ENCODE data around the gene LAMA3. TPM values are rescaled to one million over a fixed set of nuclear protein-coding genes. Genes with fewer than 3 reads are reported as not detected.
A peak's percentile ranks its signal among the peaks of the same experiment; 100 is the strongest.

The LAMA3 gene, protein sequence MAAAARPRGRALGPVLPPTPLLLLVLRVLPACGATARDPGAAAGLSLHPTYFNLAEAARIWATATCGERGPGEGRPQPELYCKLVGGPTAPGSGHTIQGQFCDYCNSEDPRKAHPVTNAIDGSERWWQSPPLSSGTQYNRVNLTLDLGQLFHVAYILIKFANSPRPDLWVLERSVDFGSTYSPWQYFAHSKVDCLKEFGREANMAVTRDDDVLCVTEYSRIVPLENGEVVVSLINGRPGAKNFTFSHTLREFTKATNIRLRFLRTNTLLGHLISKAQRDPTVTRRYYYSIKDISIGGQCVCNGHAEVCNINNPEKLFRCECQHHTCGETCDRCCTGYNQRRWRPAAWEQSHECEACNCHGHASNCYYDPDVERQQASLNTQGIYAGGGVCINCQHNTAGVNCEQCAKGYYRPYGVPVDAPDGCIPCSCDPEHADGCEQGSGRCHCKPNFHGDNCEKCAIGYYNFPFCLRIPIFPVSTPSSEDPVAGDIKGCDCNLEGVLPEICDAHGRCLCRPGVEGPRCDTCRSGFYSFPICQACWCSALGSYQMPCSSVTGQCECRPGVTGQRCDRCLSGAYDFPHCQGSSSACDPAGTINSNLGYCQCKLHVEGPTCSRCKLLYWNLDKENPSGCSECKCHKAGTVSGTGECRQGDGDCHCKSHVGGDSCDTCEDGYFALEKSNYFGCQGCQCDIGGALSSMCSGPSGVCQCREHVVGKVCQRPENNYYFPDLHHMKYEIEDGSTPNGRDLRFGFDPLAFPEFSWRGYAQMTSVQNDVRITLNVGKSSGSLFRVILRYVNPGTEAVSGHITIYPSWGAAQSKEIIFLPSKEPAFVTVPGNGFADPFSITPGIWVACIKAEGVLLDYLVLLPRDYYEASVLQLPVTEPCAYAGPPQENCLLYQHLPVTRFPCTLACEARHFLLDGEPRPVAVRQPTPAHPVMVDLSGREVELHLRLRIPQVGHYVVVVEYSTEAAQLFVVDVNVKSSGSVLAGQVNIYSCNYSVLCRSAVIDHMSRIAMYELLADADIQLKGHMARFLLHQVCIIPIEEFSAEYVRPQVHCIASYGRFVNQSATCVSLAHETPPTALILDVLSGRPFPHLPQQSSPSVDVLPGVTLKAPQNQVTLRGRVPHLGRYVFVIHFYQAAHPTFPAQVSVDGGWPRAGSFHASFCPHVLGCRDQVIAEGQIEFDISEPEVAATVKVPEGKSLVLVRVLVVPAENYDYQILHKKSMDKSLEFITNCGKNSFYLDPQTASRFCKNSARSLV (N-terminal part only)
- 1 to 10 TPM; 1.8 to 2.2 (median 2.1) TPM for polyA plus RNA-seq (ENCODE audit: insufficient read length in 4 of 4)

DNA sequence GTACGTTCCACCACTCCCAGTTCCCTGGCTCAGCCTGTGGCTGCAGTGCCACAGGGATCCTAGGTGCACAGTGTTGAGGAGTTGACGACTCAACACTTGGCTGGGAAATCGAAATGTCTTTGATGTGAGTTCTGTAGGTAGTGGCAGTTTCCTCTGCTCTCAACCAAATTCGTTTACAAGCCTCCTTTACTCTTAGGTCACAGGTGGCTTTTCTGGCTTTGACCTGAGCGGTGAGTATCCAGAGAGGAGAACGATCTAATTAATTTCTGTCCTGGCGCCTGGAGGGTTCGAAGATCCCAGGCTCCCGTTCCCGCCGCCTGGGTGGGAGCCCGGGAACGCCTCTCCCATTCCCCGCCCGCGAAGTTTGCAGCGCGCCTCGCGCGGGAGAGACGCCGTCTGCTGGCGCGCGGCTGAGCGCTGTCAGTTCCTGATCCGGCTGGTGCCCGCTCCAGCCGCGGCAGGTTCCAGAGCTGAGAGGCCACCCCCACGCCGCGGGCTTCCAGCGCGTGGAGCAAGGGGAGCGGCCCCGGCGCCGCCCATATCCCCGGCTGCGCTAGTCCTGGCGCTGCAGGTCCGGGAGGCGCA, at the start of gene LAMA3:
LAMA3 (plus strand) TSS at position 423 of the 585 bp plus-strand sequence. CDS start 231 bp downstream, outside the sequence.
- DNase-seq (ENCODE audit: low read depth in 4 of 4, low spot score in 3 of 4): peak in 2 of 4 donors; percentile 22 to 33

DNA sequence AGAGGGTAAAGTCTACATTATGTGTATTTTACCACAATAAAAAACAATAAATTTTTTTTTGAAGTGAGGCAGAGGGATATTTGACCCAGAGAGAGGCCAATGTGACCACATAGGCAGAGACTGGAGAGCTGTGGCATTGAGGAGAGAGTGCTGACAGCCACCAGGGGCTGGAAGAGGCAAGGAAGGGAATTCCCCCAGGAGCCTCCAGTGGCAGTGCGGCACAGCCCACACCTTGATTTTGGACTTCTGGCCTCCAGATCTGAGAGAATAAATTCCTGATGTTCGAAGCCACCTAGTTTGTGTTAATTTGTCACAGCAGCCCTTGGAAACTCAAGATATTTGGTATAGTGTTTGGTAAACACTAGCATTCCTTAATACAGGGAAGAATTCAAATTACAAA, 49.2 kb upstream of the LAMA3 start:
- DNase-seq (ENCODE audit: low read depth in 4 of 4, low spot score in 3 of 4): no peak

DNA sequence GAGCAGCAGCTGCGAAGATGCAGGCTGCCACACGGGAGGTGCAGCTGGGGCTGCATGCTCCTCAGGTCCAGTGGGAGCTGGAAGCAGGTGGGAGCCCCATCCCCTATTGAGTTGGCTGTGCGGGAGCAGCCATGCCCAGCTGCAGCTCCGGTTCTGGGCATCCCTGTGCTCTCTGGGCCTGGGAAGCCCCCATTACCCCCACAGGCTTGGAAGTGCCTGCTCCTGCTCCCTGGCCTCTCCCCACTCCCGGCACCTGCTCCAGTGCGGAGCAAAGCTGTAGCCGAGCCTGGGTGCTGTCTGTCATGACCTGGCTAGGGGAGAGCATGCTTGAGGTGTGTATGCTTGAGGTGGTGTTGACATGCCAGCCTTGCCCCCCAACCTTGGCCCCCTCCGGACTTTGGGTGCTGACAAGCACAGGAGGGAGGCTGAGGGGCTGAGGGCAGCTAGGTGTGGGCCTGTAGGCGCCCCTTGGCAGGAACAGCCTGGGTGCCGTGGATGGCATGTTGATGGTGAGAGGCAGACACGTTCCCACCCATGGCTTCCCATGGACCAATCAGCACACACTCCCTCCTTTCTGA, 48.0 kb upstream of the LAMA3 start:
- no peak for DNase-seq (ENCODE audit: low read depth in 4 of 4, low spot score in 3 of 4)

DNA sequence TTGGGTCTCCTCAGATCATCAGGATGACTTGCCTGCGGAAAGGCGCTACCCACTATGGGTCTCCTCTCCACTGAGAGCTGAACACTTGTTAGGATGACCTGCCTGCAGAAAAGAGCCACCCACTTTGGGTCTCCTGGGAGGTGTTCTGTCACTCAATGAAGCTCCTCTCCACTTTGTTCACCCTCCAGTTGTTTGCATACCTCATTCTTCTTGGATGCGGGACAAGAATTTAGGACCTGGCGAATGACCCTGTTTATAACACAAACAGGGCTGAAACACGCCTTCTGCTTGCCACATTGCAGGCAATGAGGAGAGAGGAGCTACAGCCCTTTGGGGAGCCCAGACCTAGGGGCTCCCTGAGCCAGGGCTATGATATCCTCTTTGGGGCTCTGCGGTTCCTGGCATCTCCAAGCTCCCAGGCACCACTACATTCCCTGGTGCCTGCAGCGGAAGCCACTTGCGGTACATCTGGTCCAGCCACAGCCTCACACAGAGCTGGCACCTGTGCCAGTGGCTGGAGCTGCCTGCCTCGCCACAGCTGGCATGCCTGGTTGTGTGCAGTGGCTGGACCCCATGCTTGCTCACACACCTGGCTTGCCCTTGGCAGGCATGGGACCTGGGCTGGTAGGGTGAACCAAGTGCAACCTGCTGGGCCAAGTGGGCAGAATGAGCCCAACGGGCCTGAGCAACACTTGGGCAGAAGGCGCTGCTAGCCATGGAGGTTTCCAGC, 47.2 kb upstream of the LAMA3 start:
- DNase-seq (ENCODE audit: low read depth in 4 of 4, low spot score in 3 of 4): no peak

DNA sequence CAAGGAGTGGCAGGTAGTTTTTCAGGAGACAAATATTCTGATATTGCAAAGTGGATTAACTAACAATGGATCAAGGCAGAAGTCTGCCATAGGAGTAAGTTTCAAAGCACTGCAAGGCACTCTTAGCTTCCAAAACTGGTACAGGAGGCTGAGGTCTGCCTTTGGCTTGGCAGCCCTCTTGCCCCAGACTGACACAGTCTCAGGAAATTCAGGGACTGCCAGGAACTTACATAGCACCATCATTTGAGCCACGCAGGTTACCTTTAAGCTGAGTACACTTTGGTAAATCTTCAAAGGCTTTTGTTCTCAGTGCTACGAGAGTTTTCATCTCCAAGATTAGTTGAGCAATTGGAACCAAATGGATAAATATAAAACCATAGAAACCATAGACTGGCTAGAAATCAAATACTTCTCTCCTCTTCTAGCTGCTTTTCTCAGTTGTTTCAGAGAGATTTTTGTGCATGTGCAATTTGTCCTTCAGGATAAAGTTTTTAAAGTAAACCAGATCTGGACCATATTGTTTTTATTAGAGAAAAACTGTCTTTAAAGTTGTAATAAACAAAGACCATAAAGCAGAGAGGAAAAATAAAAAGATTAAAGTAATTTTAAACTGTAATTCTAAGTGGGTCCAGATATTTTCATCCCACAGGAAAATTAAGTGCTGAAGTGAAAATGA, 45.3 kb upstream of the LAMA3 start:
- no peak for DNase-seq (ENCODE audit: low read depth in 4 of 4, low spot score in 3 of 4)

DNA sequence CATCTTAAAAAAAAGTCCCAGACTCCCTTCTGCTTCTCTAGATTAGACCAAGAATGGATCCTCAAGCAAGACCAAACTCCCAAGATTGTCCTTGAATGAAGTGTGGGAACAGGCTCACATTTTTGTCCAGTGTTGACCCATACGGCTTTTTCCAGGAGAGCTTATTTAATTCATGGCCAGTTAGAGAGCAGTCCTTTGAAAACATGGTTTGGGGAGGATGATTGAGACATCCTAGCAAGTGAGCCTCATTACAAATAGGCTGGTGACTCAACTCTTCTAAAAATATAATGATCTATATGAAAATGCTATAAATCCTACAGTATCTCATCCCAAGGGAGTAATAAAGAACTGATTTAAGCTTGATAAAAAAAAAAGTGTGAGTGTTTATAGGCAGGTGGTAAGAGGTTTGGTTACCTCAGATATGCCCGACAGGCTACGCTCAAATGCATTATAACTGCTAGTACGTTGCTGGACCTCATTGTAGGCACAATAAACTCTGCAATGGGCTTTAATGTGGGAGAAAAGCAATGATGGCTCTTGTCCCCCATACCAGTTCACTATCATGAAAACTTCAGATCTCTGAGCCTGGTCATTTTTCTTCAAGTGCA, 43.6 kb upstream of the LAMA3 start:
- no peak for DNase-seq (ENCODE audit: low read depth in 4 of 4, low spot score in 3 of 4)

DNA sequence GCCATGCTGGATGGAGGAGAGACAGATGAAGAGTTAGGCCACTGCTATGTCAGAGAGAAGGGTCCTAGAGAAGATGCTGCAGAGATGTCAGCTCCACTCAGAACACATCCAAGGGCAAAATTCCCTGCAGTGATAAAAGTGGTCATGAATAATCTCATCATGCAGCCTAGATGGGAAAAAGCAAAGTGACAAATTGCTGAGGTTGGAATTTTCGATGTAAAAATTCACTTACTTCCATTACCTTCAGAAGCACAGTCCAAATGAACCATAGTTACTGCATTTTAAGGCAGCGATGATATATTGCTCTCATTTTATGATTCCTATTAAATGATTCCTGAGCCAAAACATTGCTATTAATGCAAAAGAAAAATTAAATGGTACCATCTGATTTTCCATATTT, 43.0 kb upstream of the LAMA3 start:
- DNase-seq (ENCODE audit: low read depth in 4 of 4, low spot score in 3 of 4): no peak

DNA sequence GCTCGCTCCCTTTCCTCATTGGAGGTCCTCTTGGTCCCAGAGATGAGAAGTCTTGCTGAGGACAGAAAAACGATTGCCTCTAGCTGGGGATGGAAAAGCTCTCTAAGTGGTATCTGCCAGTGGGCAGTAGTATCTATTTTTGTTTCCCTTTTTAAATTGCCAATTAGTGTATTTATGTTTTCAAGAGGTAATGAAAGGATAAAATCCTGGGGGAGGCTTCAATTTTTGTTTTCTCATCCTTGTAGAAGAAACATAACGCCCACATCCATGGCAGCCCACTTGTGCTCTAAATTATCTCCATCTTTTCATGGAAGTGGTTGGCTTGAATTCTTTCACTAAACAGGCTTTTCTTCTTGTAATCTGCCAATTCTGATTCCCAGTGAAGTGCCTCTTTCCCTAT, 40.8 kb upstream of the LAMA3 start:
- DNase-seq (ENCODE audit: low read depth in 4 of 4, low spot score in 3 of 4): no peak

DNA sequence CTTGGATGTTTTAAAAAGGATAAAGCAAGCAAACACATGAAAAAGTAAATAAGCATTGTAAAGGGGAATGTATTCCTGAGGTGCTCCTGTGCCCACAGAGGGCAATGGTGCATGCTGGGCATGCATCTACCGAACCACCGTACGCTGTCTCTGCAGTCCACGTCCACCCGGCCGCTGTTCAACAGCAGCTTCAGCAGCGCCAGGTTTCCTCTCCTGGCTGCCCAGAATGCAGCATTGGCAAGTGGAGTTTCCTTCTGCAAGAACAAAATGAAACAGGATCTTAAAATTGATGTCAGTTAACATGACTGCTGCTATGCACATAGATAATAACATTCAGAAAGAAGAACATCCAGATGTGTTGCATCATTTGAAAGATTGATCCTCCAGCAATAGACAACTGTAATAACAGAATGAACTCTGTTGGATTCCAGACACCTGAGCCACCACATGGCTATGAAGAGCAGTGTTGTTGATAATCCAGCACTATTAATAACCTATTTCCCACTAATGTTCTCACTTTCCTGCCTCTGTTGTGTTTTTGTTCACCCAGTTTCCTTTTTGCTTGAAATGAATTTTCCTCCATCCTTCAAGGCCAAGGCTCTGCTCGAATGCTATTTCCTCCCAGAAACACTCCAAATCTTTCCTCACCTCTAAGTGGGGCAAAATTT, 40.2 kb upstream of the LAMA3 start:
- DNase-seq (ENCODE audit: low read depth in 4 of 4, low spot score in 3 of 4): no peak

DNA sequence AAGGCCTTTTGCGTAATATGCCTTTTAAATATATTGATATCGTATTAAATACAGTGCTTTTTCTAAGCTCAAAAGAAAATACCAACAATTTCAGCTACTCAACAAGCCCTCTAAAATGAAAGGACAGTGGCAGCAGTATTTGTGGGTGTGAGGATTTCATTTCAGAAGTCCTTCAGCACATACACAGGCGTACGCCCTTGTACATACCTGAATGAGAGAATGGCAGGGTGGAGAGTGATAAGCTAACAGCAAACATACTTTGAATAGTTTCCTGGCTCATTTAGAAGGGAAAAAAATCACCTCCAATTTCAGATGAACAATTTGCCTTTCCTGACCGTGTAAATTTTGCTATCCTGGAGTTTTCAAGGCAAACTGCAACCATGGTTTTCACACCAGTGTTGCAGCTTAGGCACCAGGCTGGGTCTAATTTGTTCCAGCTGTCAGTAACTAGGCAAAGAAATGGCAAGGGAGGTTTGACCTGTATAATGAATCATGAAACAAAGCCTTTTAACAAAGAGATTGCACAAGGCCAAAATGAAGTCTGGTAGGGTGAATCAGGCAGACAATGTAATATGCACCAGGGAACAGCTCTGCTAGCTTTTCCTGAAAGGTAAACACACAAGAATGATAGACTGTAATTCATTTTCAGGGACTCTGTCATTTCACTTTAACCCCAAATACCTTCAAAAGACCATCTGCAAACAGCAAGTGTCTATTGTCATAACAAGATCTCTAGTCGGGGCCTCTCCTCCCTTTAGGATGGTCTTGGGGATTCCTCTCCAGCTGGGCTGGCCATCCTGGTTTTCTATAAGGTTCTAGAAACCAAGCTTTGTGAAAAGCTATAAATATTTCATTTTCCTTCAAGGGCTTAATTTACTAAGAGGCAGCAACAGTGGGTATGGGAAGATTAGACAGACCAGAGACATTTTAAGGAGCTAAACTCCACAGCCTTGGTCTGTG, 38.0 kb upstream of the LAMA3 start:
- no peak for DNase-seq (ENCODE audit: low read depth in 4 of 4, low spot score in 3 of 4)

DNA sequence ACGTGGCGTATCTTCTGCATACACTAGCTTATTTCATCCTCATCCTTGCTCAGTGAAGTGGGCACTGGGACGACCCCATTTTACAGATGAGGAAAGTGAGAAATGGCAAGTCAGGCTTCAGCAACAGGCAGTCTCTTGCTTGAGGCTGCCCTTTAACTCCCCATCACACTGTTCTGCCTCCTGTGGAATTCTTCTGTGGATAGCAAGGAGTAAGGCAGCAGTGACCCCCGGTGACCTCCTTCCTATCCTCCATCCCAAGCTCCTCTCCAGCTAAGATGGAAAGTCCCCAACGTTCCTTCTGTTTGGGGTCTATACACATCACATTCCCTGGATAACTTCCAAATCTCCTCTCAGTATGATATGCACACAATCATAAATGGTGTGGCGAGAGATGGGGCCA, 37.0 kb upstream of the LAMA3 start:
- no peak for DNase-seq (ENCODE audit: low read depth in 4 of 4, low spot score in 3 of 4)

DNA sequence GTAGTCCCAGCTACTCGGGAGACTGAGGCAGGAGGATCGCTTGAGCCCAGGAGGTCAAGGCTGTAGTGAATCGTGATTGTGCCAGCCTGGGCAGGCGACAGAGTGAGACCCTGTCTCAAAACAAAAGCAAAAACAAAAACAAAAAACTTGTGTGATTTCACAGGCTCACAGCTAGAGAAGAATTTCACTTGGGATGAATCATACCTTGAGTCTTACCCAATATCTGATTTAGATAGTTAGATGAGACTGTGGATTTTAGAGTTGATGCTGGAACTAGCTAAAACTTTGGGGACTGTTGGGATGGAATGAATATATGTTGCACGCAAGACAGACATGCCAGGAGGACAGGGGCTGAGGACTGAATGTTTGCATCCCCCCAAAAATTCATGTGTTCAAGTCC, 31.0 kb upstream of the LAMA3 start:
- DNase-seq (ENCODE audit: low read depth in 4 of 4, low spot score in 3 of 4): no peak

DNA sequence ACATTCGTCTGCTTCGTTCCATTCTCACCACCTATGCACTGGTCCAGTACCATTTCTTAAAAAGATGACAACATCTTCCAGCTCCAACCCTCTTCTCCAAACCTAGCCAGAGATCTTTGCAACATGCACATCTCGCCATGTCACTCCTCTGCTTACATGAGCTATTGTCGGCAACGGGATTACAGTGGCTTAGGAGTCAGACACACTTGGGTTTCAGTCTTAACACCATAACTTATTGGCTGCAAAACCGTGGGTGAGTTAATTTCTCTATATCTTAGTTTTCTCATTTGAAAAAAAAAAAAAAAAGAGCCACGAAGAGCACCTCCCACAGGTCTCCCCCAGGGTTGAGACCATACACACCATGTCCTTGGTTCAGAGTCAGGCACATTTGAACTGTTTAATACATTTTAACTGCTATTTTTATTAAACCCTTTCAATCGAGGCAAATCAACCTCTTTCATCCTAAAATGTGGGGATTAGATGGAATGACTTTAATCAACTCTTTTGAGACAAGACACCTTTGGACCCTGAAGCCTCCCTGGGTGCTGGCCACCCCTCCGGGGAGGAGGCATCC, 27.4 kb upstream of the LAMA3 start:
- no peak for DNase-seq (ENCODE audit: low read depth in 4 of 4, low spot score in 3 of 4)

DNA sequence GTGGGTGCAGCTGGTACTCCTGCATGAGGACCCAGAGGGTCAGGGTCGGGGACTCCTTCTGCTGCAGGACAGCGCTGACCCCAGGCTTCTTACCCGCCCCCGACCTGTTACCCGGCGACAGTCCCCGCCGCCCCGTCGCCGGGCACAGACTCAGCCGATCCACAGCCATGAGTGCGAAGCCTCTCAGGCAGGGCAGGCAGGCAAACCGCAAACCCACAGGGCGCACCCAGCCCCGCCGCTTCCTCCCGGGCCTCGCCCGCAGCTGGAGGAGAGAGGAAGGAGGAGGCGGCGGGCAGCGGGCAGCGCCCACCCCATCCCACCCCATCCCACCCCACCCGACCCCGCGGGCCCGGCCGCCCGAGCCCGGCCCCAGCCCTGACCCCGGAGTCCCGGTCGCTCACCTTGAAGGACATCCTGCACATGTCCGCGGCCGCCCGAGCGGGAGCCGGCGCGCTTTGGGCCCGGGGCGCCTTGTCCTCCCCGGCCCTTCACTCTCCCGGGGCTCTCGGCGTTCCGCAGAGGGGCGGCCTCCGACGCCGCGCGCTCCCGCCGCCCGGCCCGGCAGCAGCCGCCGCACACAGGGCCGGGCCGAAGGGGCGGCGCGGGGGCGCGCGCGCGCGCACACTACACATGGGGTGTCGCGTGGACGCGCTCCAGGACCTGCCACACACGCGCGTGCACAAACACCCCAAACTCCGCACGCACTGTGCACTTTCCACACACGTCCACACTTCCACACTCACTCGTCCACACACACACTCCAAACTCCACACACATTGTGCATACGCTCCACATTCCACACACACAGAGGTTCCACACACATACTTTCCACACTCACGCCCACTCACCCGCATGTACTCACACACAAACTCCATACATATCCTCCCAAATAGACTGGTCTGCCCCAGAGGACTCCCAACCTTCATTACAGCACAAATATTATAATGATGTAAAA, 26.7 kb upstream of the LAMA3 start, which contains the start of gene ANKRD29:
ANKRD29 (minus strand) TSS at position 603 of the 955 bp plus-strand sequence; CDS start at position 422, 181 bp downstream.
- DNase-seq (ENCODE audit: low read depth in 4 of 4, low spot score in 3 of 4): peak in 1 of 4 donors; percentile 8

DNA sequence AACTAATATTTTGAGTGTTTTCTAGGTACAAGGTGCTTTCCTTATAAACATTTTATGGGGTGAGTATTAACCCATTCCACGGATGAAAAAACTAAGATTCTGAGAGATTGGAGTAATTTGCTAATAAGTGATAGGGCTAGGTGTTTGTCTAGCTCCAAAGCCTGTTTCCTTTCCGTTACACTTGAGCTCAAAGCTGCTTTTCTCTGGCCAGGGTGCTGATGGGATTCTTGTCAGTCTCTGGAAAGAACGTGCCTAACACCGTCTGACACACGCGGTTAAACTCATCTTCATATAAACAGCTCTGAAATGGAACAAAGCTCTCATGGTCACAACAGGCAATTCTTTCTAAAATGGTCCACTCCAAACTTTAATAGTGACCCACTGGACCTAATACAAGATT, 24.6 kb upstream of the LAMA3 start:
- DNase-seq (ENCODE audit: low read depth in 4 of 4, low spot score in 3 of 4): no peak

All from right renal pelvis (tissue), 4 donors.